IPS-18a (cell line): ENCODE results near the gene KLHDC7B.
A peak's percentile ranks its signal among the peaks of the same experiment; 100 is the strongest.

ENCODE experiments used
- H3K27ac ChIP-seq: one replicate; pipeline ENCODE4 v1.5.1; 2013; ENCODE audit warnings: low read length
- H3K27me3 ChIP-seq: one replicate; pipeline ENCODE4 v1.6.1; 2013; ENCODE audit warnings: mild to moderate bottlenecking, low read length; ENCODE audit not compliant: control insufficient read depth, insufficient read depth
- H3K36me3 ChIP-seq: one replicate; pipeline ENCODE4 v1.6.1; 2013; ENCODE audit warnings: low read depth, low read length; ENCODE audit not compliant: control insufficient read depth
- H3K4me1 ChIP-seq: one replicate; pipeline ENCODE4 v1.6.1; 2013; ENCODE audit warnings: low read depth, low read length; ENCODE audit not compliant: control insufficient read depth
- H3K4me3 ChIP-seq: one replicate; pipeline ENCODE4 v1.5.1; 2013; ENCODE audit warnings: low read length
- H3K9ac ChIP-seq: one replicate; pipeline ENCODE4 v1.6.1; 2013; ENCODE audit warnings: mild to moderate bottlenecking, low read length, moderate library complexity
- H3K9me3 ChIP-seq: one replicate; pipeline ENCODE4 v1.6.1; 2013; ENCODE audit warnings: low read depth, low read length; ENCODE audit not compliant: control insufficient read depth

The KLHDC7B gene

GRCh38 chr22:50561401-50562358 is 16.0 kb downstream of the KLHDC7B start:
- no peaks in the 10 kb centered on the region for H3K36me3 ChIP-seq
- peaks cover 16% of the 10 kb centered on the region for H3K27me3 ChIP-seq
- H3K4me3 ChIP-seq: no peak overlapping the region
- no peaks in the 10 kb centered on the region for H3K9me3 ChIP-seq
- H3K27ac ChIP-seq: no peak overlapping the region
- H3K9ac ChIP-seq: no peak overlapping the region
- no peaks in the 10 kb centered on the region for H3K4me1 ChIP-seq

GRCh38 chr22:50562523-50563412 is 17.1 kb downstream of the KLHDC7B start, which contains the start of gene SYCE3:
Gene SYCE3 (minus strand): TSS chr22:50562919. CDS start chr22:50556405, 6,514 bp downstream.
- H3K27me3 ChIP-seq: peaks cover 16% of the 10 kb centered on the region
- no peaks in the 10 kb centered on the region for H3K4me1 ChIP-seq
- H3K27ac ChIP-seq: no peak within 1 kb of the TSS
- peaks cover 3% of the 10 kb centered on the region for H3K36me3 ChIP-seq
- H3K9ac ChIP-seq: no peak within 1 kb of the TSS
- no peaks in the 10 kb centered on the region for H3K9me3 ChIP-seq
- H3K4me3 ChIP-seq: peak within 1 kb of the TSS; percentile 91

- Histone ChIP-seq H3K27me3 (peaks cover 16% of the 10 kb centered on the region), H3K36me3 (peaks cover 6% of the 10 kb centered on the region), H3K9me3 (no peaks in the 10 kb centered on the region), H3K9ac (no peak overlapping the region), H3K4me1 (no peaks in the 10 kb centered on the region), H3K4me3 (peak overlapping the region; percentile 91), H3K27ac (no peak overlapping the region)
These were observed 17.9 kb downstream of the KLHDC7B start for GRCh38 chr22:50563413-50564160.

GRCh38 chr22:50564289-50564688 is 18.6 kb downstream of the KLHDC7B start:
- peaks cover 16% of the 10 kb centered on the region for H3K27me3 ChIP-seq
- peaks cover 12% of the 10 kb centered on the region for H3K36me3 ChIP-seq
- no peak overlapping the region for H3K4me3 ChIP-seq
- no peak overlapping the region for H3K9ac ChIP-seq
- no peak overlapping the region for H3K27ac ChIP-seq
- no peaks in the 10 kb centered on the region for H3K9me3 ChIP-seq
- H3K4me1 ChIP-seq: no peaks in the 10 kb centered on the region

- Histone ChIP-seq H3K9ac (no peak overlapping the region), H3K9me3 (no peaks in the 10 kb centered on the region), H3K27ac (no peak overlapping the region), H3K27me3 (peaks cover 16% of the 10 kb centered on the region), H3K36me3 (peaks cover 42% of the 10 kb centered on the region), H3K4me1 (no peaks in the 10 kb centered on the region), H3K4me3 (no peak overlapping the region)
These were observed 22.1 kb downstream of the KLHDC7B start for GRCh38 chr22:50567721-50568252.

GRCh38 chr22:50568626-50569025 is 22.9 kb downstream of the KLHDC7B start:
- Histone ChIP-seq H3K4me1 (no peaks in the 10 kb centered on the region), H3K4me3 (no peak overlapping the region), H3K27me3 (peaks cover 10% of the 10 kb centered on the region), H3K9ac (no peak overlapping the region), H3K27ac (no peak overlapping the region), H3K9me3 (no peaks in the 10 kb centered on the region), H3K36me3 (peaks cover 42% of the 10 kb centered on the region)

GRCh38 chr22:50569041-50569459 is 23.4 kb downstream of the KLHDC7B start:
- peaks cover 44% of the 10 kb centered on the region for H3K36me3 ChIP-seq
- H3K4me1 ChIP-seq: no peaks in the 10 kb centered on the region
- H3K27me3 ChIP-seq: peaks cover 6% of the 10 kb centered on the region
- no peak overlapping the region for H3K27ac ChIP-seq
- H3K4me3 ChIP-seq: no peak overlapping the region
- H3K9ac ChIP-seq: no peak overlapping the region
- no peaks in the 10 kb centered on the region for H3K9me3 ChIP-seq

GRCh38 chr22:50569896-50570535 is 24.3 kb downstream of the KLHDC7B start:
- H3K9me3 ChIP-seq: no peaks in the 10 kb centered on the region
- H3K4me1 ChIP-seq: no peaks in the 10 kb centered on the region
- no peaks in the 10 kb centered on the region for H3K27me3 ChIP-seq
- no peak overlapping the region for H3K27ac ChIP-seq
- H3K9ac ChIP-seq: no peak overlapping the region
- no peak overlapping the region for H3K4me3 ChIP-seq
- peaks cover 46% of the 10 kb centered on the region for H3K36me3 ChIP-seq

GRCh38 chr22:50570861-50571260 is 25.2 kb downstream of the KLHDC7B start:
- H3K4me1 ChIP-seq: no peaks in the 10 kb centered on the region
- H3K27ac ChIP-seq: no peak overlapping the region

GRCh38 chr22:50571264-50572175 is 25.8 kb downstream of the KLHDC7B start:
- Histone ChIP-seq H3K36me3 (peaks cover 46% of the 10 kb centered on the region), H3K9me3 (no peaks in the 10 kb centered on the region), H3K27me3 (no peaks in the 10 kb centered on the region), H3K4me3 (no peak overlapping the region), H3K4me1 (no peaks in the 10 kb centered on the region), H3K27ac (no peak overlapping the region), H3K9ac (no peak overlapping the region)

More at GRCh38 chr22:50570861-50571260, 25.2 kb downstream of the KLHDC7B start:
- Histone ChIP-seq H3K9me3 (no peaks in the 10 kb centered on the region), H3K36me3 (peaks cover 46% of the 10 kb centered on the region), H3K27me3 (no peaks in the 10 kb centered on the region), H3K9ac (no peak overlapping the region), H3K4me3 (no peak overlapping the region)
